ENCODE results near the gene CLPTM1. TPM values are rescaled to one million over a fixed set of nuclear protein-coding genes. Genes with fewer than 3 reads are reported as not detected.

The CLPTM1 gene
- total RNA-seq, 1 experiment from 2014 or later: 82.0 TPM

- H3K79me1 ChIP-seq (ENCODE audit: insufficient read depth, low read depth, low read length, poor library complexity, severe bottlenecking): no peaks in the 10 kb centered on the region
- no peaks in the 10 kb centered on the region for H3K9me3 ChIP-seq (ENCODE audit: control insufficient read depth, low read depth, low read length)
- H2AK5ac ChIP-seq (ENCODE audit: insufficient read length, low read length): no peak overlapping the region
- Mint-ChIP-seq H3K4me3 (no peak overlapping the region), H3K4me1 (peaks cover 31 to 50% of the 10 kb centered on the region in 2 experiments), H3K27me3 (ENCODE audit: low read depth) (no peaks in the 10 kb centered on the region; the same call in 1 of the 2 replicates), H3K9me3 (no peaks in the 10 kb centered on the region), H3K27ac (no peak overlapping the region), H3K36me3 (ENCODE audit: insufficient read depth in 1 of 3, low read depth in 3 of 3) (peaks cover 10 to 32% (median 29%) of the 10 kb centered on the region in 3 experiments; a peak in 6 of 7 replicates)
- no peak overlapping the region for H3K14ac ChIP-seq (ENCODE audit: insufficient read depth, low read length)
- H3K56ac ChIP-seq (ENCODE audit: insufficient read length, low read depth, low read length): no peak overlapping the region
- no peak overlapping the region for H2BK5ac ChIP-seq (ENCODE audit: insufficient read length, low read length)
- no peak overlapping the region for H3K23ac ChIP-seq (ENCODE audit: insufficient read length, low read depth, low read length)
- no peak overlapping the region for H2BK12ac ChIP-seq (ENCODE audit: insufficient read length, low read depth, low read length)
- no peak overlapping the region for H3K27ac ChIP-seq (ENCODE audit: insufficient read length, low read depth, low read length)
- H4K91ac ChIP-seq (ENCODE audit: insufficient read length, low read depth, low read length): no peak overlapping the region
- H2AFZ ChIP-seq (ENCODE audit: low read length): no peak overlapping the region
- H2BK120ac ChIP-seq (ENCODE audit: low read depth, low read length, poor library complexity, severe bottlenecking): no peak overlapping the region
- no peaks in the 10 kb centered on the region for H3K23me2 ChIP-seq (ENCODE audit: insufficient read length, low read depth, low read length, poor library complexity, severe bottlenecking)
- peaks cover 2% of the 10 kb centered on the region; the same call in 1 of the 2 replicates for H3K4me1 ChIP-seq (ENCODE audit: insufficient read depth, low read length)
- no peak for DNase-seq
- TF ChIP-seq, protein P1, sequence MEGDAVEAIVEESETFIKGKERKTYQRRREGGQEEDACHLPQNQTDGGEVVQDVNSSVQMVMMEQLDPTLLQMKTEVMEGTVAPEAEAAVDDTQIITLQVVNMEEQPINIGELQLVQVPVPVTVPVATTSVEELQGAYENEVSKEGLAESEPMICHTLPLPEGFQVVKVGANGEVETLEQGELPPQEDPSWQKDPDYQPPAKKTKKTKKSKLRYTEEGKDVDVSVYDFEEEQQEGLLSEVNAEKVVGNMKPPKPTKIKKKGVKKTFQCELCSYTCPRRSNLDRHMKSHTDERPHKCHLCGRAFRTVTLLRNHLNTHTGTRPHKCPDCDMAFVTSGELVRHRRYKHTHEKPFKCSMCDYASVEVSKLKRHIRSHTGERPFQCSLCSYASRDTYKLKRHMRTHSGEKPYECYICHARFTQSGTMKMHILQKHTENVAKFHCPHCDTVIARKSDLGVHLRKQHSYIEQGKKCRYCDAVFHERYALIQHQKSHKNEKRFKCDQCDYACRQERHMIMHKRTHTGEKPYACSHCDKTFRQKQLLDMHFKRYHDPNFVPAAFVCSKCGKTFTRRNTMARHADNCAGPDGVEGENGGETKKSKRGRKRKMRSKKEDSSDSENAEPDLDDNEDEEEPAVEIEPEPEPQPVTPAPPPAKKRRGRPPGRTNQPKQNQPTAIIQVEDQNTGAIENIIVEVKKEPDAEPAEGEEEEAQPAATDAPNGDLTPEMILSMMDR (conservative IDR thresholded peaks at IDR 0.05): no peak
- no peaks in the 10 kb centered on the region; the same call in 1 of the 2 replicates for H3K79me2 ChIP-seq (ENCODE audit: insufficient read depth, low read length)
- no peak overlapping the region for H3T11ph ChIP-seq (ENCODE audit: low read length)
- no peak overlapping the region for H3K9ac ChIP-seq (ENCODE audit: extremely low read depth, insufficient read length, low read length)
- H3K4ac ChIP-seq (ENCODE audit: low read depth, low read length): no peak overlapping the region
- H3K4me2 ChIP-seq (ENCODE audit: insufficient read depth, insufficient read length, low read length): no peak overlapping the region
- no peaks in the 10 kb centered on the region for H4K20me1 ChIP-seq (ENCODE audit: control insufficient read depth, insufficient read depth, insufficient read length)
- H2BK15ac ChIP-seq (ENCODE audit: low read depth, low read length): no peak overlapping the region
- no peak overlapping the region for H4K5ac ChIP-seq (ENCODE audit: insufficient read length, low read depth, low read length)
- H2BK20ac ChIP-seq (ENCODE audit: low read depth, low read length, poor library complexity, severe bottlenecking): no peak overlapping the region
- H4K8ac ChIP-seq (replicated peaks; ENCODE audit: insufficient read length, low read depth, low read length): no peak overlapping the region
- no peak overlapping the region for H3K18ac ChIP-seq (ENCODE audit: insufficient read length, low read depth, low read length)
- no CpG with 5 or more reads among the region's 44 CpGs for WGBS (ENCODE audit: extremely low coverage, insufficient read length, low lambda C conversion rate)
- no peaks in the 10 kb centered on the region for H3K27me3 ChIP-seq (ENCODE audit: insufficient read depth, low read length)
Measured at GRCh38 chr19:44908836-44909261, 46.3 kb upstream of the CLPTM1 start.
